Naive B cell (primary cell): ENCODE data around the gene UAP1L1. TPM values are rescaled to one million over a fixed set of nuclear protein-coding genes. Genes with fewer than 3 reads are reported as not detected.

Experiments used
- ATAC-seq, 2 donors: fragments of 150-1000 bp; cut with Tn5 transposase; 2 replicates each; pipeline ENCODE4 v1.10.0; 2021; ENCODE audit warnings: low read depth in 2 of 2, mild to moderate bottlenecking in 2 of 2, moderate library complexity in 2 of 2
- DNase-seq: peaks from one replicate; pipeline ENCODE4 v3.0.0; 2022
- H3K27ac Mint-ChIP-seq, 6 donors: one replicate each; pipeline ENCODE4 v1.8.0; 2020 to 2022; ENCODE audit warnings: mild to moderate bottlenecking in 6 of 6, mixed read lengths in 6 of 6, moderate library complexity in 5 of 6, inconsistent platforms in 2 of 6
- H3K27me3 Mint-ChIP-seq, 3 donors: one replicate each; pipeline ENCODE4 v1.8.0; 2021 to 2022; ENCODE audit warnings: mixed read lengths in 3 of 3, mild to moderate bottlenecking in 1 of 3
- H3K36me3 Mint-ChIP-seq, 2 donors: one replicate each; pipeline ENCODE4 v1.8.0; 2020 to 2022; ENCODE audit warnings: mixed read lengths in 2 of 2, inconsistent platforms in 1 of 2, mild to moderate bottlenecking in 1 of 2
- H3K4me1 Mint-ChIP-seq, 3 donors: one replicate each; pipeline ENCODE4 v1.8.0; 2020 to 2022; ENCODE audit warnings: mixed read lengths in 3 of 3, inconsistent platforms in 1 of 3, mild to moderate bottlenecking in 1 of 3, moderate library complexity in 1 of 3
- H3K4me3 Mint-ChIP-seq, 8 donors: one replicate each; pipeline ENCODE4 v1.8.0; 2020 to 2022; ENCODE audit warnings: mild to moderate bottlenecking in 8 of 8, mixed read lengths in 8 of 8, moderate library complexity in 8 of 8, inconsistent platforms in 2 of 8
- H3K9me3 Mint-ChIP-seq, 7 donors: one replicate each; pipeline ENCODE4 v1.8.0; 2020 to 2022; ENCODE audit warnings: mixed read lengths in 7 of 7, mild to moderate bottlenecking in 5 of 7, inconsistent platforms in 2 of 7, moderate library complexity in 1 of 7
- polyA plus RNA-seq, 6 donors: library from polyadenylated mRNA; unstranded; fragments of 300-500 nt; fragmentation: Illumina TruSeq; gene quantifications; one replicate each; pipeline ENCODE4 v1.2.3, GENCODE V29; 2021; ENCODE audit warnings: low read depth in 6 of 6

UAP1L1 gene
- polyA plus RNA-seq, 6 donors from 2014 or later, result 1.7 to 6.1 (median 3.5) TPM

- Mint-ChIP-seq H3K27ac (no peak overlapping the region), H3K4me3 (no peak overlapping the region), H3K27me3 (no peaks in the 10 kb centered on the region)
Observed at GRCh38 chr9:137108608-137109249, 31.4 kb downstream of the UAP1L1 start.

GRCh38 chr9:137109250-137110146 is 32.2 kb downstream of the UAP1L1 start:
- DNase-seq, result no peak
- H3K27ac Mint-ChIP-seq, result no peak overlapping the region
- H3K27me3 Mint-ChIP-seq, result no peaks in the 10 kb centered on the region
- ATAC-seq, result no peak
- no peak overlapping the region for H3K4me3 Mint-ChIP-seq
- peaks cover 0 to 7% (median 3%) of the 10 kb centered on the region in 3 donors for H3K4me1 Mint-ChIP-seq
- peaks cover 0 to 8% of the 10 kb centered on the region in 2 donors for H3K36me3 Mint-ChIP-seq
- H3K9me3 Mint-ChIP-seq, result no peaks in the 10 kb centered on the region

More at GRCh38 chr9:137108608-137109249, 31.4 kb downstream of the UAP1L1 start:
- ATAC-seq (no peak), DNase-seq (no peak)
- Mint-ChIP-seq H3K4me1 (peaks cover 0 to 7% (median 3%) of the 10 kb centered on the region in 3 donors), H3K36me3 (peaks cover 0 to 8% of the 10 kb centered on the region in 2 donors), H3K9me3 (no peaks in the 10 kb centered on the region)

- Mint-ChIP-seq H3K9me3 (no peaks in the 10 kb centered on the region), H3K27me3 (no peaks in the 10 kb centered on the region), H3K4me1 (peaks cover 0 to 7% (median 3%) of the 10 kb centered on the region in 3 donors), H3K4me3 (peak overlapping the region in 1 of 8 donors; percentile 19), H3K27ac (no peak overlapping the region), H3K36me3 (peaks cover 0 to 8% of the 10 kb centered on the region in 2 donors)
- no peak for DNase-seq
- ATAC-seq, result no peak
Observed at GRCh38 chr9:137110147-137110910, 33.0 kb downstream of the UAP1L1 start.

- peaks cover 0 to 8% of the 10 kb centered on the region in 2 donors for H3K36me3 Mint-ChIP-seq
- H3K4me1 Mint-ChIP-seq, result peaks cover 0 to 7% (median 3%) of the 10 kb centered on the region in 3 donors
- H3K9me3 Mint-ChIP-seq, result no peaks in the 10 kb centered on the region
- H3K4me3 Mint-ChIP-seq, result peak overlapping the region in 2 of 8 donors; percentile 19 to 76
- H3K27ac Mint-ChIP-seq, result no peak overlapping the region
- no peaks in the 10 kb centered on the region for H3K27me3 Mint-ChIP-seq
- ATAC-seq (no peak), DNase-seq (no peak)
Observed at GRCh38 chr9:137110911-137111787, 33.8 kb downstream of the UAP1L1 start.

- H3K27me3 Mint-ChIP-seq, result no peaks in the 10 kb centered on the region
- H3K36me3 Mint-ChIP-seq, result peaks cover 0 to 8% of the 10 kb centered on the region in 2 donors
- DNase-seq, result no peak
- ATAC-seq, result no peak
- peaks cover 0 to 7% (median 3%) of the 10 kb centered on the region in 3 donors for H3K4me1 Mint-ChIP-seq
- no peak overlapping the region for H3K27ac Mint-ChIP-seq
- no peak overlapping the region for H3K4me3 Mint-ChIP-seq
- no peaks in the 10 kb centered on the region for H3K9me3 Mint-ChIP-seq
Observed at GRCh38 chr9:137111788-137112563, 34.7 kb downstream of the UAP1L1 start.

- peak overlapping the region in 3 of 6 donors; percentile 65 to 91 (median 74) for H3K27ac Mint-ChIP-seq
- ATAC-seq, result no peak
Observed at GRCh38 chr9:137112564-137113384, 35.5 kb downstream of the UAP1L1 start.

GRCh38 chr9:137113385-137114159 is 36.3 kb downstream of the UAP1L1 start:
- peaks cover 0 to 7% (median 3%) of the 10 kb centered on the region in 3 donors for H3K4me1 Mint-ChIP-seq
- peaks cover 0 to 8% of the 10 kb centered on the region in 2 donors for H3K36me3 Mint-ChIP-seq
- peak overlapping the region; percentile 62 to 89 (median 74) for H3K4me3 Mint-ChIP-seq
- DNase-seq (no peak), ATAC-seq (peak; percentile 22 to 24)
- H3K9me3 Mint-ChIP-seq, result no peaks in the 10 kb centered on the region
- peak overlapping the region in 4 of 6 donors; percentile 74 to 93 (median 82) for H3K27ac Mint-ChIP-seq
- no peaks in the 10 kb centered on the region for H3K27me3 Mint-ChIP-seq

More at GRCh38 chr9:137112564-137113384, 35.5 kb downstream of the UAP1L1 start:
- Mint-ChIP-seq H3K4me1 (peaks cover 0 to 7% (median 3%) of the 10 kb centered on the region in 3 donors), H3K9me3 (no peaks in the 10 kb centered on the region), H3K4me3 (peak overlapping the region in 7 of 8 donors; percentile 59 to 80 (median 71)), H3K36me3 (peaks cover 0 to 8% of the 10 kb centered on the region in 2 donors), H3K27me3 (no peaks in the 10 kb centered on the region)
- no peak for DNase-seq

- H3K36me3 Mint-ChIP-seq, result peaks cover 0 to 8% of the 10 kb centered on the region in 2 donors
- H3K27ac Mint-ChIP-seq, result peak overlapping the region in 4 of 6 donors; percentile 33 to 66 (median 50)
- peak overlapping the region in 6 of 8 donors; percentile 19 to 79 (median 64) for H3K4me3 Mint-ChIP-seq
- H3K27me3 Mint-ChIP-seq, result no peaks in the 10 kb centered on the region
- H3K9me3 Mint-ChIP-seq, result no peaks in the 10 kb centered on the region
- H3K4me1 Mint-ChIP-seq, result peaks cover 4 to 13% (median 8%) of the 10 kb centered on the region in 3 donors
- DNase-seq, result no peak
- peak; percentile 8 to 14 for ATAC-seq
Observed at GRCh38 chr9:137114220-137114612, 36.9 kb downstream of the UAP1L1 start.

- Mint-ChIP-seq H3K27ac (peak within 1 kb of the TSS in 4 of 6 donors; percentile 33 to 93 (median 64)), H3K27me3 (no peaks in the 10 kb centered on the region), H3K36me3 (peaks cover 0 to 8% of the 10 kb centered on the region in 2 donors), H3K4me1 (peaks cover 7 to 15% (median 11%) of the 10 kb centered on the region in 3 donors), H3K9me3 (no peaks in the 10 kb centered on the region), H3K4me3 (peak within 1 kb of the TSS; percentile 62 to 89 (median 74))
- ATAC-seq (peak; percentile 92 to 93), DNase-seq (peak; percentile 83)
Observed at GRCh38 chr9:137114613-137115393, 37.5 kb downstream of the UAP1L1 start, which contains the start of gene DPP7. TSS of gene DPP7 (minus strand) at chr9:137114733. CDS start at chr9:137114713, 20 bp downstream.
